Activated T-cell treated with anti-CD3 and anti-CD28 coated beads, Interleukin-2, amount 50 U/mL, for 1 hour (primary cell): ENCODE data around the gene SPINT4.

ENCODE experiments used
- DNase-seq: peaks from one replicate; pipeline ENCODE4 v3.0.0-alpha.2; 2020

The SPINT4 gene

GRCh38 chr20:45765980-45766379 lies 43.8 kb downstream of the SPINT4 start:
- no peak for DNase-seq

- DNase-seq, result no peak
Observed at GRCh38 chr20:45768479-45768878, 46.3 kb downstream of the SPINT4 start.

- DNase-seq, result peak; percentile 80
Observed at GRCh38 chr20:45771182-45771759, 49.1 kb downstream of the SPINT4 start.

GRCh38 chr20:45772693-45773092 lies 50.5 kb downstream of the SPINT4 start:
- DNase-seq, result no peak

- DNase-seq, result no peak
Observed at GRCh38 chr20:45774945-45775344, 52.8 kb downstream of the SPINT4 start.

GRCh38 chr20:45775411-45775810 lies 53.3 kb downstream of the SPINT4 start:
- no peak for DNase-seq
